ENCODE data around the gene ZNF358. TPM values are rescaled to one million over a fixed set of nuclear protein-coding genes. Genes with fewer than 3 reads are reported as not detected.

ZNF358 gene
- polyA plus RNA-seq, 3 donors: 31.9 to 59.6 (median 59.1) TPM

DNA sequence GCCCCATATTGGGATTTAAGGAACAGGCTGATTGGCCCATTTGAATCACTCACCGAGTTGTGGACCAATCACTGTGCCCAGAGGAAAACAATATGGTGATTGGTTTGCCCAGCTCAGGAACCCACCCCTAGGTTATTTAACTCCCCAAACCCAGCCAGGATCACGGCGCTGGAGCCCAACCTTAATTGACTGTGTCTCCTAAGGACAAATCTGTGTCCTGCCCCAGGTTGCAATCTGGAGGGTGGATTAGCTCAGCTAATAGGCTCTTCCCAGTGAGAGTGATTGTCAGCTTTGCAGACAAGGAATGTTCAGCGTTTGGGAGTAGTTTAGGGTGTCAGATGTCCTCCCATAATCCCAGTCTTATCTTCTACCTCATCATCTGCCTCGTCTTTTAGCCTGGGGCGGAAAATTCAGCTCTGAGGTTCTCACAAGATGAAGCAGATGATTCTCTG lies 3.5 kb upstream of the ZNF358 start:
- DNase-seq (ENCODE audit: extremely low read depth in 1 of 11, low read depth in 9 of 11, low spot score in 4 of 11): no peak

DNA sequence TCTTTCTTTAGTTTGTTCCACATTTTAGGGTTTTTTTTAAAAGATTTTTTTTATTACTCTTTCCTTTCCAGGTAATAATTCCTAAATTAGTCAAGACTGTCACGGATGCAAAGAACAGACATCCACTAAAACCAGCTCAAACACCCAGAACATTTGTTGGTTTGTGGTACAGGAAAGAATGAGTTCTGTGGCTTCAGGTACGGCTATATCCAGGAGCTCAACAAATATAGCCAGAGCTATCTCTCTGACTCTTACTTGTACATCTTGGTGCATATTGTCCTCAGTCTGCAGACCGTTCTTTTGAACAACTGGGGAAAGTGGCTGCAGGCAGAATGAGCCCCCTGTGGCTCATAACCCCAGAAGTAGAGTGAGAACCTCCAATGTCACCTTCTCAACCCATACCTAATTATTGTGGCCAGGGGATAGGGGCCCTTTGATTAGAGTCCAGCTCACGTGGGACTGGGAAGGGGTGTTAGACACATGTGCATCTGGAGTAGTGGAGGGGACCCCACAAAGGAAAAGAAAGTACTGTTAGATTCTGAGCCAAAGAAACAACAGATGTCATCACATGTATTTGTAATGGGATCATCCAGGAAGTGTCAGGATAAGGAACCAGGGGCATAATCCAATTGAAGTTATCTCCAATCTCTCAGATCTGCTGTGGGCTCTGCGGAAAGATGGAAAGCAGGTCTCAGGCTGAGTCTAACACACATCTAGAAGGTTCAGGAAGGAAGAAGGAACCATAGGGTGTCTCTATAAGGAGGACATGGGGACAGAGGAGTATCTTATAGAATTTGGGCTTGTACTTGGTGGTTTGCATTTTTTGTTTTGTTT lies 1.9 kb upstream of the ZNF358 start:
- no peak for DNase-seq (ENCODE audit: extremely low read depth in 1 of 11, low read depth in 9 of 11, low spot score in 4 of 11)

DNA sequence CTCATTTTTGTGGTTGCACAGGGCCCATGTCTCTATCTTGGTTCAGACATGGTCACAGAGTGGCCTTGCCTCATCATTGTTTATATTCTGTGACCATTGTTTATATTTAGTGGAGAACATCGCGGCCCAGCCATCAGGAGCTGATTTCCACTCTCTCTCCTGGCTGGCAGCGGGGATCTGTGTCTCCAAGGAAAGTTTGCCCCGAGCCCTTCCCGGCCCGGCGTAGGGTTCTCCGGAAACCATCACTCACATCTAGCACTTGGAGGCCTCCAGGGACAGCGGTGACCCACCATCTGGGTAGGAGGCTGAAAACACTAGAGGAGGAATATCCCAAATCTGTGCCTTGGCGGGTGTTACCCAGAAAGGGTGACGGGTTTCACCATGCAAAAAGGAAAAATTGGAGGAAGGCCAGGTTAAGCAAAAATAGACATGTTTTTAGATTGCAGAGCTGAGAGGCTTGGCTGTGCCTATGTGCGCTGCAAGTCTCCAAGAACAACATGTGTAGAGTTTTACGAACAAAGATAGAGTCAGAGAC lies 726 bp upstream of the ZNF358 start:
- DNase-seq (ENCODE audit: extremely low read depth in 1 of 11, low read depth in 9 of 11, low spot score in 4 of 11): no peak

DNA sequence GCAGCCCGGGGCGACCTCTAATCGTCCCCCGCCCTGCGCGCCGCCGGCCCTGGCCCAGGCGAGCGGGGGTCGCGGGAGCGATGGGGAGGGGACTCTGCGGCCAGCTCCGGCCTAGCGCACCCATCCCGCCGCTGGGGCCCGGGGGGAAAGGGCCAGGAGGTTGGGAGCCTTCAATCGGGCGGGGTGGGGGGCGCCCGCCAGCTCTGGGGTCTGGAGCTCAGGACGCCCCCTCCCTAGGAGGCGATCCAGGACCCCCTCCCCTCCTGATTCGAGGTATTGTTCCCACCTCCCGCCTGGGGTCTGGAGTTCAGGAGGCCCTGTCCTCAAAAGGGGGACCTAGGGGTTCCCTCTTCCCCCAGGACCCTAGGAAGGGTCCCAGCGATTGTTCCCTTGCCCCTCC lies 430 bp downstream of the ZNF358 start:
- DNase-seq (ENCODE audit: extremely low read depth in 1 of 11, low read depth in 9 of 11, low spot score in 4 of 11): no peak

DNA sequence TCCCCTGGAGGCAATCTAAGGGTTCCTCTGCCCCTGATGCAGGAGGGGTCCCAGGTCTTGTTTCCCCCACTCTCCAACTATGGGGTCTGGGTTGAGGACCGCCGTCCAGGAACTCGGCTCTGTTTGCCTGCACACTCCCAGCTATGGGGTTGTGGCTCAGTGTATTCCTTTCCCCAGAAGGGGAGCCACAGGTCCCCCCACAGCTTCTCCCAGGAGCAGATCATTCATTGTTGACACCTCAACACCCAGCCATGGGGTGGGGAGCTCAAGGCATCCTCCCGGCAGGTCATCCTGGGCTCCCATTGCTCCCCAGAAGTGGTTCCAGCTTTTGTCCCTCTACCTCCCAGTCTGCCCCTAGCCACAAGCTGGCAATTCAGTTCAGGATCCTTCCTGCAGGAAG lies 975 bp downstream of the ZNF358 start:
- DNase-seq (ENCODE audit: extremely low read depth in 1 of 11, low read depth in 9 of 11, low spot score in 4 of 11): no peak

DNA sequence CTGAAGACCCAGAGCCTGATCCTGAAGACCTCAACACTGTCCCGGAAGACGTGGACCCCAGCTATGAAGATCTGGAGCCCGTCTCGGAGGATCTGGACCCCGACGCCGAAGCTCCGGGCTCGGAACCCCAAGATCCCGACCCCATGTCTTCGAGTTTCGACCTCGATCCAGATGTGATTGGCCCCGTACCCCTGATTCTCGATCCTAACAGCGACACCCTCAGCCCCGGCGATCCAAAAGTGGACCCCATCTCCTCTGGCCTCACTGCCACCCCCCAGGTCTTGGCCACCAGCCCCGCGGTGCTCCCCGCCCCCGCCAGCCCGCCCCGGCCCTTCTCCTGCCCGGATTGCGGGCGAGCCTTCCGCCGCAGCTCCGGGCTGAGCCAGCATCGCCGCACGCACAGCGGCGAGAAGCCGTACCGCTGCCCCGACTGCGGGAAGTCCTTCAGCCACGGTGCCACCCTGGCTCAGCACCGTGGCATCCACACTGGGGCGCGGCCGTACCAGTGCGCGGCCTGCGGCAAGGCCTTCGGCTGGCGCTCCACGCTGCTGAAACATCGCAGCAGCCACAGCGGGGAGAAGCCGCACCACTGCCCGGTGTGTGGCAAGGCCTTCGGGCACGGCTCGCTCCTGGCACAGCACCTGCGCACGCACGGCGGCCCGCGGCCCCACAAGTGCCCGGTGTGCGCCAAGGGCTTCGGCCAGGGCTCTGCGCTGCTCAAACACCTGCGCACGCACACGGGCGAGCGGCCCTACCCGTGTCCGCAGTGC lies 3.6 kb downstream of the ZNF358 start:
- DNase-seq (ENCODE audit: extremely low read depth in 1 of 11, low read depth in 9 of 11, low spot score in 4 of 11): no peak

DNA sequence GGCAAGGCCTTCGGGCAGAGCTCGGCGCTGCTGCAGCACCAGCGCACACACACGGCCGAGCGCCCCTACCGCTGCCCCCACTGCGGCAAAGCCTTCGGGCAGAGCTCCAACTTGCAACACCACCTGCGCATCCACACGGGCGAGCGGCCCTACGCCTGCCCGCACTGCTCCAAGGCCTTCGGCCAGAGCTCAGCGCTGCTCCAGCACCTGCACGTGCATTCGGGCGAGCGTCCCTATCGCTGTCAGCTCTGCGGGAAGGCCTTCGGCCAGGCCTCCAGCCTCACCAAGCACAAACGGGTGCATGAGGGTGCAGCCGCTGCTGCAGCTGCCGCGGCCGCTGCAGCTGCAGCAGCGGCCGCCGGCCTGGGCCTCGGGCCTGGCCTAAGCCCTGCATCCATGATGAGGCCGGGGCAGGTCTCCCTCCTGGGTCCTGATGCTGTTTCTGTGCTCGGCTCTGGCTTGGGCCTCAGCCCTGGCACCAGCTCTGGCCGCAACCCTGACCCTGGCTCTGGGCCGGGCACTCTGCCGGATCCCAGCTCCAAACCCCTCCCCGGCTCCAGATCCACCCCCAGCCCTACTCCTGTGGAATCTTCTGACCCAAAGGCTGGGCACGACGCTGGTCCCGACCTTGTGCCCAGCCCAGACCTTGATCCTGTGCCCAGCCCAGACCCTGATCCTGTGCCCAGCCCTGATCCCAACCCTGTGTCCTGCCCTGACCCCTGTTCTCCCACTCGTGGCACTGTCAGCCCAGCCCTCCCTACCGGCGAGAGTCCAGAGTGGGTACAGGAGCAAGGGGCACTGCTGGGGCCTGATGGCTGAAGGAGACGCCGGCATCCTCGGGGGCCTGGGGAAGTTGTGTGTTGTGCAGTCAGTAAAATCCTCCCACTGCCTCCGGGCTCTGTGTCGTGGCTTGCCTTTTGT lies 4.5 kb downstream of the ZNF358 start:
- DNase-seq (ENCODE audit: extremely low read depth in 1 of 11, low read depth in 9 of 11, low spot score in 4 of 11): no peak

DNA sequence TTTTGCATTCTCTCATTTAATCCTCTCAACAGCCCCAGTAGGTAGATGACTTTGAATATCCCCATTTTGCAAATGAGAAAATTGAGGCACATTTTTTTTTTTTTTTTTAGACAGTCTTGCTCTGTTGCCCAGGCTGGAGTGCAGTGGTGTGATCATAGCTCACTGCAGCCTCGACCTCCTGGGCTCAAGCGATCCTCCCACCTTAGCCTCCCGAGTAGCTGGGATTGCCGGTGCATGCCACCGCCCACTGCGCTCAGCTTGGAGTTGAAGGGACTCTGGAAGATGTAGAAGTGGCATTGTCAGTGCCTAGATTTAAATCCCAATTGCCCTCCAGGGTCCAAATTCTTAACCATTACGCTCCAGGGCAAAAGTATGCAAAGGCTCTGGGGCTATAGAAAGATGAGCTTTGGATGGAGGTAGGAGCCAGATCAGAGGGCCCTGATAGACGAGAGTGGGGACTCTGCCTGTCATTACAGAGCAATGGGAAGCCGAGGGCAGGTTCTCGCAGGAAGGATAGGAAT lies 5.7 kb downstream of the ZNF358 start:
- DNase-seq (ENCODE audit: extremely low read depth in 1 of 11, low read depth in 9 of 11, low spot score in 4 of 11): no peak

DNA sequence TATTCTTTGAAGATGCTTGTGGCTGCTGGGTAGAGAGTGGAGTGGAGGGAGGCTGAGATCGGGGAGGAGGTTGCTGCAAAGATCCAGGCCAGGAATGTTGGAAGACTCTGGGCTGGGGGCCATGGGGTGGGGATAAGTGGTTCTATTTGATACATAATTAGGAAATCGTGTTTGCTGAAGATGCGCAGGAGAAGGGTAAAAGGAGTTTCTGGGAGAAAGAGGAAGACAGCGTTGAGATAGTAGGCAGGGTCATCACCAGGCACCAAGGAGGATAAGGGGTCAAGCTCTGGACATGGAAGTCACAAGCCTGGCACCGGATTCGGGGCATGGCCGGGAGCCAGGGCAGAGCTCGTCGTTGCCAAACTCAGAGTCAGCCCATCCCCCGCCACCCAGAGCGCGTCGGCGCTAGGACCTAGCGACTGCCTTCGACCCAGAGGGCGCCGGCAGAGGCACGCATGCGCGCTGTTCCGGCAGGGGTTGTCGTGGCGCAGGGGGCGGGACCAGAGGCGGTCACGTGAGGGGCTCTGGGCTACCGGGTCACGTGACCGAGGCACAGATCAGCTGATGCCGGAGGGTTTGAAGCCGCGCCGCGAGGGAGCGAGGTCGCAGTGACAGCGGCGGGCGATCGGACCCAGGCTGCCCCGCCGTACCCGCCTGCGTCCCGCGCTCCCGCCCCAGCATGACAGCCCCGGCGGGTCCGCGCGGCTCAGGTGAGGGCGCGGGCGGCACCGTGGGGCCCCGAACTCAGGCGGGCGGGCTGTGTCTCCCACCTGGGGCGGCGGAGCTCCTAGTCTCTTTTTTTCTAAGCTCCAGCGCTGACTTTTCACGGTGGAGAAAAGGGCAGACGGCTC lies 6.4 kb downstream of the ZNF358 start, which contains the start of gene MCOLN1:
Gene MCOLN1 (plus strand): TSS at position 553 of the 851 bp plus-strand sequence. CDS start 127 bp downstream, at position 680.
- DNase-seq (ENCODE audit: extremely low read depth in 1 of 11, low read depth in 9 of 11, low spot score in 4 of 11): peak; percentile 91 to 98 (median 95)

DNA sequence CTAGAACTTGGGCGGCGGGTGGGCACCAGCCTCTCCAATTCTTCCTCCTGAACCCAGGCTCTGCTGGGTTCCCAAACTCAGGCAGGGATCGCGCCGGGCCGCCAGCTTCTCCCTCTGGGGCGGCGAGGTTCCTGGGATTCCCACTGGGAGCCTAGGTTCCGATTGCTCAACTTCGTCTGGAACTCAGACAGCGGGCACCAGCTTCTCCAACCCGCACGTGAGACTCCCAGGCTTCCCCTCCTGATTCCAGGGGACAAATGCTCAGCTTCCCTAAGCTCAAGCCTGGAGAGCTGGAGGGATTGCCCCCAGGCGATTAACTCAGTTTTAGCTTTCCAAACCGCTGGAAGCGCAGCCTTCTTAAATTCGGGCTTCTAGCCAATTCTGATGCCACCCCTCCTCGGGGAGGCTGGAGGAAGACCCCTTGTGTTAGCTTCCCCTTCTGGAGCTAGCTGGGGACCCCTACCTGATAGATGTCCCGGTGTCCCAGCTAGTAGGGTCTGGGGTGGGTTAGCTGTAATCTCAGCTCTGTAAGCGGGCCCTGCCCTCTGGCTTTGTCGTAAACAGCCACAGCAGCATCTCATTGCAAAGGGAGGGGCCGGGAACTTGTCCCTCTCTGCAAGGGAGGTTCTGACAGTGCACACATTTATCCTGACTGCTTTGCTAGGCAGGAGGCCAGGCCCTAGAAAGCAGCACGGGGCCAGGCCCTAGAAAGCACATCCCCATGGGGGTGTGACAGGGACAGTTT lies 7.2 kb downstream of the ZNF358 start:
- DNase-seq (ENCODE audit: extremely low read depth in 1 of 11, low read depth in 9 of 11, low spot score in 4 of 11): no peak

DNA sequence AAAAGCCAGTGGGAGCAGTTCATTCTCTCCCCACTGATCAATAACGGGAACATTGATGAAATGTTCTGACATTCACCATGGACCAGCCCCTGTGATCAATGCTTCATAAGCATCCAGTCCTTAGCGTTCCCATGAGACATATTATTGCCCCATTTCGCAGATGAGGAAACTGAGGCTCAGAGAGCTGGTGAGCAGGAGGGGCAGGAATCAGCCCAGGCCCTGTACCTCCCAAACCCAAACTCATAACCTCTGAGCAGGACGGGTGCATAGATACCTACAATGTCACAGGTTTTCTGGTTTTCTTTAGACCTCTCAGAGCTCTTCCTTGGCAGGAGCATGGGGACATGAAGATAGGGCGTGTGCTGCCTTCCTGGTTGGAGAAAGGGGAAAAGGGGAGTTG lies 8.6 kb downstream of the ZNF358 start:
- DNase-seq (ENCODE audit: extremely low read depth in 1 of 11, low read depth in 9 of 11, low spot score in 4 of 11): no peak

DNA sequence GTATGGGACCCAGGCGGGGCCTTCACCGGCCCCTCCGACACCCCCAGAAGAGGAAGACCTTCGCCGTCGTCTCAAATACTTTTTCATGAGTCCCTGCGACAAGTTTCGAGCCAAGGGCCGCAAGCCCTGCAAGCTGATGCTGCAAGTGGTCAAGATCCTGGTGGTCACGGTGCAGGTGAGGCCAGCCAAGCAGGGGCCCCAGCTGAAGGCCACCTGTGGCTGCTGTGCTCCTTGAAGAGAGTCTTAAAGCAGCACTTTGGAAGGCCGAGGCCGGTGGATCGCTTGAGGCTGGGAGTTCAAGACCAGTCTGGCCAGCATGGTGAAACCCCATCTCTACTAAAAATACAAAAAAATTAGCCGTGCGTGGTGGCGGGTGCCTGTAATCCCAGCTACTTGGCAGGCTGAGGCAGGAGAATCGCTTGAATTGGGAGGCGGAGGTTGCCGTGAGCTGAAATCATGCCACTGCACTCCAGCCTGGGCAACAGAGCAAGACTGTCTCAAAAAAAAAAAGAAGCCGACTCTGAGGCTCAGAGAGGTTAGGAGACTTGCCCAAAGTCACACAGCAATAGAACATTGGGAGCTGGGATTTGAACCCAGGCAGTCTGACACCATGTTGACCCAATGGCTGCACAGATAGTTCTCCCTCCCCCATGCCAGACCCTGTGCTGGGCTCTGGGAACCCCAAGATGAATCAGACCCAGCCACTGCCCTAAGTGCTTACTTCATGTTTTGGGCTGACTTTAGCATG lies 9.3 kb downstream of the ZNF358 start:
- DNase-seq (ENCODE audit: extremely low read depth in 1 of 11, low read depth in 9 of 11, low spot score in 4 of 11): no peak

DNA sequence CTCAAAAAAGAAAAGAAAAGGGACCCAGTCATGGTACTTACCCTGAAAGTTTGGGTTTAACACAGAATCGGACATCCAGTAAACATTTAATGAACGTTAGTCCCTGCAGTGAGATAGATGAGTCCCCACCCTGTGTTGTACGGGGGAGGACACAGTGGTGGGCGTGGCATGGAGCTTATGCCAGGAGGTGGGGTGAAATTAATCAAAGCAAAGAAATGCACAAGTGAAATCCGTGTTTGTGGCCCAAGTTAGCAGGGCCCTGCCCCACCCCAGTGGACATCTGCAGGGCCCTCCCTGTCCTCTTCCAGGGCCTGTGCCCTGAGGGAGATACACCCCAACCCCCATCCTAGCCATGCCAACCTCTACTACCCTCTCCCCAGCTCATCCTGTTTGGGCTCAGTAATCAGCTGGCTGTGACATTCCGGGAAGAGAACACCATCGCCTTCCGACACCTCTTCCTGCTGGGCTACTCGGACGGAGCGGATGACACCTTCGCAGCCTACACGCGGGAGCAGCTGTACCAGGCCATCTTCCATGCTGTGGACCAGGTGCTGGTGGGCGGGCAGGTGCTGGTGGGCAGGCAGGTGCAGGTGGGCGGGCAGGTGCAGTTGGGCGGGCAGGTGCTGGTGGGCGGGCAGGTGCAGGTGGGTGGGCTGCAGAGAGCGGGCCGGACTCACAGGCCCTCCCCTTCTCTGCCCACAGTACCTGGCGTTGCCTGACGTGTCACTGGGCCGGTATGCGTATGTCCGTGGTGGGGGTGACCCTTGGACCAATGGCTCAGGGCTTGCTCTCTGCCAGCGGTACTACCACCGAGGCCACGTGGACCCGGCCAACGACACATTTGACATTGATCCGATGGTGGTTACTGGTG lies 10.4 kb downstream of the ZNF358 start:
- DNase-seq (ENCODE audit: extremely low read depth in 1 of 11, low read depth in 9 of 11, low spot score in 4 of 11): no peak

DNA sequence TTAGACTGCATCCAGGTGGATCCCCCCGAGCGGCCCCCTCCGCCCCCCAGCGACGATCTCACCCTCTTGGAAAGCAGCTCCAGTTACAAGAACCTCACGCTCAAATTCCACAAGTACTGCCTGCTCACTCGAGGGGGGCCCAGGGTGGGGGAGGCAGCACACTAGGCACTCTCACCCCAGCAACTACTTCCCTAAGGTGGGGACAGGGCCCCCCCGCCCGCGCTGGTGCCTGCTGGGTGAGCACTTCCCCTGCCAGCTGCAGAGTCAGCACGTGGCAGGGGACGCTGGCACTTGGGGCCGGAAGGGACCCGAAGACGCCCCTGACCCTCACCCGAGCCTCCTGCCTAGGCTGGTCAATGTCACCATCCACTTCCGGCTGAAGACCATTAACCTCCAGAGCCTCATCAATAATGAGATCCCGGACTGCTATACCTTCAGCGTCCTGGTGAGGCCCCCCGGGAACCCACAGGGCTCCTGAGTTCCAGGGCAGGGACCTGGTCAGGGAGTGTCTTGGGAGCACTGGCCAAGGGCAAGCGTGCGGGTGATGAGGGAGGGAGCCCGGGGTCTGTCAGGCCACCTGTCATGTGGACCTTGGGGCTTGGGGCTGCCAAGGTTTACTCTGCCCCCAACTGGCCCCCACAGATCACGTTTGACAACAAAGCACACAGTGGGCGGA lies 11.8 kb downstream of the ZNF358 start:
- no peak for DNase-seq (ENCODE audit: extremely low read depth in 1 of 11, low read depth in 9 of 11, low spot score in 4 of 11)

DNA sequence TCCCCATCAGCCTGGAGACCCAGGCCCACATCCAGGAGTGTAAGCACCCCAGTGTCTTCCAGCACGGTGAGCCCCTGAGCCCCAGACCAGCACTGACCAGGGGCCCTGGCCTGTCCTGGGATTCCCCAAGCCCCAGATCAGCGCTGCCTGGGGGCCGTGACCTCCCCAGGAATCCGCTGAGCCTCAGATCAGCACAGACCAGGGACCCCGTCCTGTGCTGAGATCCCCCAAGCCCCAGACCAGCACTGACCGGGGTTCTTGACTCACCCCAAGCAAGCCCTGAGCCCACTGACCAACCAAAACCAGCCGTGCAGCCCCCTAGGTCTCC lies 12.3 kb downstream of the ZNF358 start:
- no peak for DNase-seq (ENCODE audit: extremely low read depth in 1 of 11, low read depth in 9 of 11, low spot score in 4 of 11)
